GM18520 (cell line): ENCODE results near the gene PDK1.
"Not testable (repeated sequence)": the region's sequence is repeated elsewhere in the genome, so short reads cannot be mapped to it uniquely, and the experiment has no call there.

Experiments
- ATAC-seq: cut with Tn5 transposase; IDR thresholded peaks from one replicate; pipeline ENCODE4 v1.9.1; 2021; ENCODE audit not compliant: unreplicated experiment

PDK1 gene

DNA sequence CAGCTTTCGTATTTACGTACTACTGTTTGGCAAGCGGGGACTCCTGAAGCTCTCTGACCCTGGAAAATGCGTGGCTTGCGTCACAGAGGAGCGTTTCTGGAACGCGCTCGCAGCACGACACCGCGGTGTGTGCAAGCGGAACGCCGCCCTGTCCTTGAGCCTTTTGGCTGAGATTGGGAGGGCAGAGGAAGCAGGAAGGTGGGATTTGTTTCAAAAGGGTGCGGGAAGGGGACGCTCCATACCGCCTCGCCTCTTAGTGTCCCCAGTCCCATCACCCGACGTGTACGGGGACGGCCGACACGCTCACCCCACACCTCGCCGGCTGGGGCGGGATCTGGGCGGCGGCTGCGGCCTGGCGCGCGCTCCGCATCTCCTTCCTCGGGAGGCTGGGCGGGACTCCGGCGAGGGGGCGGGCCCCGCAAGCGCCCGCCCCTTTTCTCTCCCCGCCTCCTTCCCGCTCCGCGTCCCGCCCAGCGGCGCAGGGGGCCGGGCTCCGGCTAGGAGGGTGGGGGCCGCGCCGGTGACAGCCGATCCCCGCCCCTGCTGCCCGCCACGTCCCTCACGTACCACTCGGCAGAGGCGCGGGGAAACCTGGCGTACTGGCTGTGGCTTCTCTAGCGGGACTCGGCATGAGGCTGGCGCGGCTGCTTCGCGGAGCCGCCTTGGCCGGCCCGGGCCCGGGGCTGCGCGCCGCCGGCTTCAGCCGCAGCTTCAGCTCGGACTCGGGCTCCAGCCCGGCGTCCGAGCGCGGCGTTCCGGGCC lies at the start of gene PDK1:
PDK1 (plus strand) TSS at position 569 of the 762 bp plus-strand sequence; CDS start at position 630, 61 bp downstream.
- peak; percentile 89 for ATAC-seq

DNA sequence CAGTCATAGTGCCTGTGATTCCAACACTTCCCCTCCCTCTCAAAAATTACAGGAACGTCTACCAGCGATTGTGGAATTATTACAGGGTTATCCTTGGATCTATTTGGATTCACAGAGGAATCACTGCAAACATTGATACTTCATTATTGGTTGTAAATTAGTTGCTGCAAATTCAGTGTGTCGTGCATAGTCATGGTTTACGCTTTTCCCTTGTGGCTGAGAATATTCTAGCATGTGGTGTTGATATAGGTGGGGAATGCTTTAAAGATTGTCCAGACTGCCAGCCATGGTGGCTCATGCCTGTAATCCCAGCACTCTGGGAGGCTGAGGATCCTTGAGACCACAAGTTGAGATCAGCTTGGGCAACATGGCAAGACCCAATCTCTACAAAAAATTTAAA lies 48.7 kb upstream of the PDK1 start:
- no peak for ATAC-seq

DNA sequence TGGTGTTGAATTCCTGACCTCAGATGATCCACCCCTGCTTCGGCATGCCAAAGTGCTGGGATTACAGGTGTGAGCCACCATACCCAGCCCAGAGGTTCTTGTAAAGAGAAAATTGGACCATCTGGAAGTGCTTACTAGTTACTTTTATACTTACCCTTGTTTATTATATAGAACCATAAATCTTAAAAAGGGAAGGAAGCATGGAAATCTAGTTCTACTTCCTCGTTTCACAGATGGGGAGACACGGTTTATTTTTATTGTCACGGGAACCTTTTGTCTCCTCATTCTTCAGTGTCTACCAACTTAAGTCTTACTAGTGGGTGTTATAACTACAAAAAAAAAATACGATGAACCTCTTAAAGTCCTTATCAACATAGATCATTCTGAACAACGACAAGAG lies 45.8 kb upstream of the PDK1 start:
- no peak for ATAC-seq

DNA sequence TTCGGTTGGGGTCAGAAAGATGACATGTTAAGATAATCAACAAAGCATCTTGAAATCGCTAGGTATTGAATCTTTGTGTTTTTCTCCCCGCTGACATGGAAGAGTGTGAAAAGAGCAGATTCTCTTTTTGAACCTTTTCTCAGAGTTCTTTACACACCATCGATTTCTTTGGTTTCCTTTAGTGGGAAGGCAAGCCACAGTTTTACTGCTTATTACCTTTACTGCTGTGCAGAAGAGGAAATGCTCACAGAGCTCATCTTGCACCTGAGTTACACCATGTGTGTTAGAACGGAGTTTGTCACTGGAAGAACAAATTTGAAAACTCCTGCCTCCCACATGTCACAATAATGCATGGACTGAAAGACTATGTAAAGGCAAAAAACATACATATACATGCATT lies 45.3 kb upstream of the PDK1 start:
- ATAC-seq = no peak

DNA sequence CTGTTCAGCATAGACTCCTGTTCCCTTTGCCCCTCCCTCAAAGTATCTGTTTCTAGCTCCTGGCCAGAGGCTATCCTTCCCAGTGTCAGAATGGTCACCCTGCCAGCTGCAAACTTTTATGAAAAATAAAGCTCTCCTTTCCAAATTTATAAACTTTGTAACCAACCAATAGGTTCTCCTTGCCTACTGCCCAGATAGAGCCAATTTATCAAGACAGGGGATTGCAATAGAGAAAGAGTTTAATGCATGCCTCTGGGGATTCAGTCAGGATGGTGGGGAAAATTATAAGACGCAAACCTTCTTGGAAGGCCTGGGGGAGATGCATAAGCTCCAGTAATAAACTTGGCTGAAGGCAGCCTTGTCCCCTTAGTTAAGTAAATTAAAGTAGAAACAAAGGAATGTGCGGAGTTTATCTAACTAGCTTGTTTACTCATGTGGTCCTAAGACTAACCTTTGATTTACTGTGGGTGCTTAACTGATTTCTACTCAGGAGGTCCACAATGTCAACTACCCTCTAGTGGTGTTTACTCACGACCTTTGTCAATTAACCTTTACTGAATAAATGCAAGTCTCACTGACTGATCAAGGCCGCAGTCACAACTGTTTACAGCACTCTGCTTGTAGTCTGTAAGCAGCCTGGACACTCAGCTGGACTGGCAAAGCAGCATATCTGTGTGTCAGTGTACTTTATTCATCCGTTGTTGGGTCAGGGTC lies 42.9 kb upstream of the PDK1 start:
- no peak for ATAC-seq

DNA sequence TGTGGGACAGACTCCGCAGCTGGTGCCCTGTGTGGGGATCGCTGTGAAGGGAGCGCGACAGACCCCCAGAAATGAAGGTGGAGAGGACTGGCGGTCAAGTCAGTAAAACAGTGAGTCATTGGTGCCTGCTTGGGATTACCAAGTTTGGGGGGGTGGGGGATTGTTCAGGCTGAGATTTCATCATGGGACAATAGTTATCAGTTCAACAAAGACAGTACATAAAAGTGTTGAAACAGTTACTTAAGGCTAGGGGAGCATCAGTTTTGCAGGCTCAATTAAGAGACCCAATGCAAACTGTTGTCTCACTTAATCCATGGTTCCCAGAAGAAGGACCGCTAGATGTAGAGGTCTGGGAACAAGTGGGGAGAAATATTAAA lies 42.4 kb upstream of the PDK1 start:
- no peak for ATAC-seq

DNA sequence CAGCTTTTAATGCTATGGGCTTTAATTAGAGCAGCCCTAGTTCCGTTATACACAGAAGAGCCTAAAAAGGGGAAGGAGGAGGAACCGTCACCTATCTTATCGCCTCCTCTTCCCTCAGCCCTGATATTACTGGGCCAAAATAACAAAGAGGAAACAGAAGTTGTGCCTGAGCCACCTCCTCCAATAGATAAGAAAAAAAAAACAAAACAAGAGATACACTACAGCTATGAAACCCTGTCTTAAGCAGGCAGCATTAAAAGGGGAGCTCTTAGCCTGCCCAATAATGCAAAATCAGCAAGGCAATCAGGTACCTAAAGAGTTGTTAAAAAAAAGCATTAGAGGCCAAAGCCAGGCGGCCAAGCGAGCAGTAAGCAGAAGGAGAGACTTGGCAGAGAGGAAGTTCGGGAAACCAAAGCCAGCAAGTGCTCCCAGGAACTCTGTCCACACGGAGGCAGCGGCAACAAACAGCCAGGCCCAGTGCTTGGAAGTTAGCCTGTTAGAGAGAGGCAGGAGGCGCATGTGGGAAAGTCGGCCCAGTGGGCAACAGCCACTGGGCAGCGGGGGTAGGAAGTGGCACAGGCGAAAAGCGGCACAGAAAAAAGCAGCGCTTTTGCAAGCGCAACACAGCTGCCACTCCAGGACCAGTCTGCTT lies 41.8 kb upstream of the PDK1 start:
- no peak for ATAC-seq

DNA sequence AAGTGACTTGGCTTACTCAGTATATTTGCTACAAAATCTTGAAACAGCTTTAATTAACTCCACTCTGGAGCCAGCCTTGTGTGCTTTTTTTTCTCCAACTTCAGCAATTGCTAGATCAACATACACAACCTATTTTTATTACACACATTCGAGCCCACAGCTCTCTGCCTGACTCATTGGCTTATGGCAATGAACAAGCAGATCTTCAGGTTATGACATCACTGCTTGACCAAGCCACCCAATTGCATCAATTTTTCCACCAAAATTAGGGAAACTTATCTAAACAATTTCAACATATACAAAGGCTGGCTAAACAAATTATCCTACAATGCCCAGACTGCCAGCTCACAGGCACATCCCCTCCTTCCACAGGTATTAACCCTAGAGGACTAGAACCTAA lies 39.6 kb upstream of the PDK1 start:
- ATAC-seq = no peak

DNA sequence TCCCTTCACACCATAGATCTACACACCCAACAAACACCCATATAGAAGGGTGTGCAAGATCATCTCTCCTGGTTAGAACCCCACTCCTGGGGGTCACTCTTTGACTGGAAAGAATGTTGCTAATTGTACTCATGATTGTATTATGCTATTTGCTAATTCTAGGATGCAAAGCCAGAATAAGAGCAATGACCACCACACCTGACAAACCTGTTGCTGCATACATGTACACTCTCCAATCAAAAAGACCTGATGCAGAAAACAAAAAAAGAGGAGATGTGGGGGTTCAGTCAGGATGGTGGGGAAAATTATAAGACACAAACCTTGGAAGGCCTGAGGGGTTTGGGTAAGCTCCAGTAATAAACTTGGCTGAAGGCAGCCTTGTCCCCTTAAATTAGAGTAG lies 36.9 kb upstream of the PDK1 start:
- ATAC-seq = no peak

DNA sequence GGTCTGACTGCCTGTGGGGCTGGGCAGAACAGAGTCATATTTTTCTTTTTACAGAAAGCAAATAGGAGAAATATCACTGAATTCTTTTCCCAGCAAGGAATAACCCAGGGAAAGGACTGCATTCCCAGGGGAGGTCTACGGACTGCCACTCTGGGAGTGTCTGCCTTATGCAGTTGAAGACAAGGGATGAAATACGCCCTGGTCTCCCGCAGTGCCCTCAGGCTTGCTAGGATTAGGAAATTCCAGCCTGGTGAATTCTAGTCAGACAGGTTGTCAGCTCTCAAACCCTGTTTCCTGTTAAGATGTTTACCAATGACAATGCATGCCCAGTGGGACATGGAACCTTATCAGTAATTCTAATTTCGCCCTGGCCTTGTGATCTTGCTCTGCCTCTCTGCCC lies 30.3 kb upstream of the PDK1 start:
- ATAC-seq = no peak

DNA sequence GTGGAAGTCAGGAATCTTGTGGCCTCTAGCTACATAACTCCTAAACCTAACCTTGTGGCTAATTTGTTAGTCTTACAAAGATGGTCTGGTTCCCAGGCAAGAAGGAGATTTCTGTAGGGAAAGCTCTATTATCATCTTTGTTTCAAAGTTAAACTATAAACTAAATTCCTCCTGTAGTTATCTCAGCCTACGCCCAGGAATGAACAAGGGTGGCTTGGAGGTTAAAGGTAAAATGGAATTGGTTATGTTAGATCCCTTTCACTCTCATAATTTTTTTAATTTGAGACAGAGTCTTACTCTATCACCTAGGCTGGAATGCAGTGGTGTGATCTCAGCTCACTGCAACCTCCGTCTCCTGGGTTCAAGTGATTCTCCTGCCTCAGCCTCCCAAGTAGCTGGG lies 24.6 kb upstream of the PDK1 start:
- ATAC-seq = no peak

DNA sequence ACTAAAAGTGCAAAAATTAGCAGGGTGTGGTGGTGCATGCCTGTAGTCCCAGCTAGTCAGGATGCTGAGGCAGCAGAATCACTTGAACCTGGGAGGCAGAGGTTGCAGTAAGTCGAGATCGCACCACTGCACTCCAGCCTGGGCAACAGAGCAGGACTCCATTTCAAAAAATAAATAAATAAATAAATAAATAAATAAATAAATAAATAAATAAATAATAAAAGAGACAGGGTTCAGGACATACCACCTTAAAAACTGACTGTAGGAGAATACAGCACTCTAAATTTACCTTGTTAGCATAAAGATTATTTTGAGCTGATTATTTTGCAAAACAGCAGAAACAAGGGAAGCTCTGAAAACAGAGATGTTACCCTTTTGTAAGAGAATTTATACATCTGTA lies 23.4 kb upstream of the PDK1 start:
- not testable (repeated sequence) for ATAC-seq

DNA sequence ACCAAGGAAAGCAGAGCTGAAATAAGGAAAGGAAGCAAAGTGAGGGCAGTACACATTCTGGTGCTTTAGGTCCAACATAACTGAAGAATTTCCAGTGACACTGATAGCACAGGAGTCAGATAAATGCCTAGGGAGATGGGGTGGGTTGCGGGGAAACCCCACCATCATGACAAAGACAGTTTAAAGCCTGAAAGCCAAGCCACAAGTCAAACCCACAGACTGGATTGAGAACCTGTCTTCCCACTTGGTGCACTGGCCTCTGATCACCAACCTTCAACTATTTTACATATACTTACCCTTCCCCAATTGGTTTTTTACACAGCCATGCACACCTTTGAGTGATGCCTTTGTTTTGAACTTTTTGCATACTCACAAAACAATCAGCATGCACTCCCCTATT lies 22.2 kb upstream of the PDK1 start:
- no peak for ATAC-seq

DNA sequence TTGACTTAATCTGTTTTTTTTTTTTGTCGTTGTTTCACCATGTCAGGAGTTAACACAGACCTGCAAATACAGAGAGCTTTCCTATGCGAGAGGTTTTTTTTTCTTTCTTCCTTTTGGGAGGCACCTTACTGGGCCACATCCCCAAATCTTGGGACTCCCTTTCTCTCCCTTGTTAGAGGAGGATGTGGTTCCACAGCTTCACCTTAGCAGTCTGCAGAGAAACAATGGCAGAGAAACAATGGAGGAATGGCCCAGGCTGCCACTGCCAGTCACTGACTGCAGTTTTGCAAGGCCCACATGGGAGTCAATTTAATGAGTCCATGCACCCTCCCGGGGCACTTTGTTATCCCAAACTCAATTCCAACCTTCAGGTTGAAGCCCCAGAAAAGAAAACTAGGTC lies 20.8 kb upstream of the PDK1 start:
- no peak for ATAC-seq

DNA sequence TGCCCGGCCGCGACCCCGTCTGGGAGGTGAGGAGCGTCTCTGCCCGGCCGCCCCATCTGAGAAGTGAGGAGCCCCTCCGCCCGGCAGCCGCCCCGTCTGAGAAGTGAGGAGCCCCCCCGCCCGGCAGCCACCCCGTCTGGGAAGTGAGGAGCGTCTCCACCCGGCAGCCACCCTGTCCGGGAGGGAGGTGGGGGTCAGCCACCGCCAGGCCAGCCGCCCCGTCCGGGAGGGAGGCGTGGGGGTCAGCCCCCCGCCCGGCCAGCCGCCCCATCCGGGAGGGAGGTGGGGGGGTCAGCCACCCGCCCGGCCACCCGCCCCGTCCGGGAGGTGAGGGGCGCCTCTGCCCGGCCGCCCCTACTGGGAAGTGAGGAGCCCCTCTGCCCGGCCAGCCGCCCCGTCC lies 18.0 kb upstream of the PDK1 start:
- ATAC-seq = not testable (repeated sequence)

DNA sequence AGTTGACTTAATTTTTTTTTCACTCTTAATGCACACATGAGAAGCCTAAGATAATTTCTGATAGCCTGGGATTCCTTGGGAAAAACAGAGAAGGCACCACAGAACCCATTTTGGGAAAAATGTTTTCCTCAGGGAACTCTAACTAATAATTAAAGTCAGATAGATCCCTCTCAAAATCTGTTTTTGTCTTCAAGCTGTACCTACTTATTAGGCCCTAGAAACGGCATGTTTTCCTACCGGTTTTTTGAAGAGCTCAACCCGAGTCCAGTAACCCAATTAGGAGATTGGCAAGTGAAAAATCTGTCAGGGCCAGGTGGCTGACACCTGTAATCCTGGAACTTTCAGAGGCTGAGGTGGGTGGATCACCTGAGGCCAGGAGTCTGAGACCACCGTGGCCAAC lies 16.1 kb upstream of the PDK1 start:
- ATAC-seq = no peak

DNA sequence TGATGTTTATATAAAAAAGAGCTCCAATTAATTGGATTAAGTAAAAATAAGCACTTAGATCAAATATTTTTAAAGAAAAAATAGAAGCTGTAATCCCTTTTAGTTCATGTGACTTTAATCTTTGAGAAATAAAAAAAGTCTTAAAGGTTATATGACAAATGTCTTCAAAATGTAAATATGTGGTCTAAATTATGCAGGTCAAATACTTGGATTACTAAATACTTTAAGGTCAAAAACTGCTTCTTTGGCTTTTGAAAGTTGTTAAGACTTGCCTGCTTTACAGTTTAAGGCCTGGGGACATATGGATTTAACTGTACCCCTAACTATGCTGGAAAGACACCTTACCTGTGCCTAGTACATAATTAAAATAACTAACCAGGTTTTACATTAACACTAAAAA lies 15.5 kb upstream of the PDK1 start:
- ATAC-seq = no peak

DNA sequence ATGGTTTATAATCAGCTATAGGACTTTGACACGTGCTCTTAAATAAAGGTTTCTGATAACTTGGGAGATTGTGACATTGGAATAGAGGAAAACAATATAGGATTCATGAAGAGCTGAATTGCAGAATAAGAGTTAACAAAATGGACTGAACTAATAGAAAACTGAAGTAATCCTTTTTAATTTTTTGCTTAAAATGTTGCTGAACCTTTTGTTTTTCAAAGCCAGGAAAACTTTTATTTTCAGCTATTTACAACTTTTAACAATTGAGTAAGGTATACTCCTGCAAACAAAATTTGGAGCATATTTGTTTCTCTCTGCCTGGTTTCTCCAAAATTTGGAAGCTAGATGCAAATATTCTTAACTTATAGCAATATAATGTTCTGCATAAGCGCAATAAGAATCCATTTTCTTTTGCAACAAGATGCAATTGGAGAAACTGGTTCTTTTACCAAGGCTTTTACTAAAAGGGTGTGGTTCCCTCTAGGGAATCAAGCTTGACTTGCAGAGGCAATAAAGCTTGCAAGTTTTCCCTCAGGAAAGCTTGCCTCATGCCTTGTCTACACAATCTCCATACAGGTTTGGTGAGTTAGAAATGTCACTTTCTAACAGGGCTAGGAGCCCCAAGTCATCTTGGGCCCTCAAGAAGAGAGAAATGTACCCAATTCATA lies 10.3 kb upstream of the PDK1 start:
- no peak for ATAC-seq

DNA sequence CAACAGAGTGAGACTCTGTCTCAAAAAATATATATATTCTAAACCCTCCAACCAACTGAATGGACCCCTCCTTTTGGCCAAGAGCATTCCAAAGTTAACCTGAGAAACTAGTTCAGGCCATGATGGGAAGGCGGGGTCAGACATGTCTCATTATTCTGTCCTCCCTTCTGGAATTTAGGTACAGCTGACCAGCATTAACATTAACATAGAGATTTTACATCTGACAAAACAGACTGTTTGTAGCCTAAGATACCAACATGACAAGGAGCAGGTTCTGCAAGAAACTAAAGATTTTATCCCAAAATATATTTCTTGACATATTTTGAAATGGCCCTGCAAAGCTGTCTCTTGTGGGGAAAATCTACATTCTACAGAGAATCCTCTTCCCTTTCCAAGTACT lies 6.8 kb upstream of the PDK1 start:
- ATAC-seq = no peak

DNA sequence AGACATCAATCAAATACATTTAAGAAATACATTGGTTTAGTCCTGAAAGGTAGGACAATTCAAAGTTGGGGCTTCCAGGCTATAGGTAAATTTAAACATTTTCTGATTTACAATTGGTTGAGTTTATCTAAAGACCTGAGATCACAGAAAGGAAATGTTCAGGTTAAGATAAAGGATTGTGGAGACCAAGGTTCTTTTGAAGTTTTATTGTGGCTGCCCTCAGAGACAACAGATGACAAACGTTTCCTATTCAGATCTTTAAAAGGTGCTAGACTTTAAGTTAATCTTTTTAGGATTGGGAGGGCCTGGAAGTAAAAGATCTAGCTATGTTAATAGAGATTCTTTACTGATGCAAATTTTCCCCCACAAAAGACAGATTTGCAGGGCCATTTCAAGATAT lies 6.1 kb upstream of the PDK1 start:
- ATAC-seq = not testable (repeated sequence)

DNA sequence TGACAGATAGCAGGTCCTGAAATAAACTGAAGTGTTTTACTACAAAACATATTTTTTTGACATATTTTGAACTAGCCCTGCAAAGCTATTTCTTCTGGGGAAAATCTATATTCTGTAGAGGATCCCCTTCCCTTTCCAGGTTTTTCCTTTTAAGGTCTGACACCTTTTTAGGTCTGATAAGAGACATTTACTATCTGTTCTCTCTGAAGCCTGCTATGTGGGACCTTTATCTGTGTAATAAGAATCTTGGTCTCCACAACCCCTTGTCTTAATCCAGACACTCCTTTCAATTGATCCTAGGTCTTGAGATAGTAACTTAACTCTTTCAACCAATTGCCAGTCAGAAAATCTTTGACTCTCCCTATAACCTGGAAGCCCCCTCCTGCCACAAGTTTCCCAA lies 5.5 kb upstream of the PDK1 start:
- ATAC-seq = no peak

DNA sequence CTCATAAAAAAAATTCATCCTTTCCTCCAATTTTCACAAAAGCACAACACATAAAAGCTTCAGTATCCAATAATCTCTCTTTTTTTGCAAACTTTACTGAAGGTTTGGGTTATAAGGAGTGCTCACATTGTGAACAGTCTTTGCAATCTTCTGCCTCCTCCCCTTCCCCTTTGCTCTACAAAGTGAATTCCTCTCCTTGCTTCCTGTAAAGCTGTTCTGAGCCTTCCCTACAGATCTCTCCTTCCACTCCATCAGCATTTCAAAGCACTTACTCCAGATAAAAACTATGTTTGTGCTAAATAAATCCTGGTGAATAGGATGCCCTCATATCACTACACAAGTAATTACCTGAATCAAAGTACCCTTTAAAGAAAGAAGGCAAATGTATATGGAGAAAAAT lies 4.6 kb upstream of the PDK1 start:
- ATAC-seq = no peak
